Mesenteric fat pad (tissue), 1 donor: ENCODE data around the gene OLIG1. TPM values are rescaled to one million over a fixed set of nuclear protein-coding genes. Genes with fewer than 3 reads are reported as not detected.

Experiments
- DNase-seq: peaks from one replicate; pipeline ENCODE4 v3.0.0-alpha.2; 2020; ENCODE audit warnings: low spot score
- total RNA-seq: library from RNA; stranded (reverse); fragmentation: NEBNext Ultra II Directional; extraction: Animal tissue kit (Norgen Biotek cat#: 25700); gene quantifications from one replicate; pipeline ENCODE4 v1.2.1, GENCODE V29; 2021
- donor health status: DM: yes; HTN: yes; CAD: no.

The OLIG1 gene
- total RNA-seq, 1 donor from 2014 or later: not detected

DNA sequence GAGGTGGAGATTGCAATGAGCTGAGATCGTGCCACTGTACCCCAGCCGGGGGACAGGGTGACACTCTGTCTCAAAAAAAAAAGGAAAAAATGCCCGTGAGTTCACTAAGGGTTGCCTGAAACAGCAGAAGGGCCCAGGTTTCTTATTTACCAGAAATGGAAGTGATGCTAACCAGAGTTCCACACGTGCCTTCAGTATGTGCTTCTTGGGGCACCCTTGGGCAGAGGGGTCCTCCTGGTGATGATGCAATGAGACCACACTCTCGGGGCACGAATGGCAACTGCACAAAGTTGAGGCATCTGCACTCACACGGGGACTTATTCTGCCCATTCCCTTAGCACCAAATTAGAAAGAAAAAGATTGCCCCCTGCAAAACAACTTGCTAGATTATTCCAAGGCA lies 29.2 kb downstream of the OLIG1 start:
- no peak for DNase-seq

DNA sequence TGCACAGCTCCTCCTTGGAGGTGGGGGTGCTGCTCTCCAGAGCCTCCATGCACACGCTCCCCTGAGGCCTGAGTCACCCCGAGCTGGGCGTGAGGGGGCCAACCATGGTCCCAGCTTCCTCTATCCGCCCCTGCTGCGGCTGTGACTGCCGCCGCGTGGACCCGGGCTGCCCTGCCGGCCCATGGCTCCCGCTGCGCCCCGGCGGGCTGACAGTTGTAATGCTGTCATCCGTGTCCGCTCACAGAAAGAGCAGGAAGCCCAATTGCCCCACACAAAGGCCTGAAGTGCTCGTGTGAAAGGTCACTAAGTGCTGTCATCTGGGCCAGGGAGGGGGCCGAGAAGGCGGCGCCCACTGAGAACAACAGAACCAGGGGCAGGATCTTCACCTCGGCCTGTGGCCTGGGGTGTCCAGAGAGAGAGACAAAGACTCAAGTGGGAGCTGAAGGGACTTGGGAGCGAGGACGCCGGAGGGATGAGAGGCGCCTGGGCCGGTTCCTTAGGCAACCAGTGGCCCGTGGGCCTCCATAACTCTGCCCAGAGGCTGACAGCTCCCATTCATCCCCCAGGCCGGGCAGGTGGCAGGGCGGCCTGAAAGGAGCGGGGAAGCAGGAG lies 31.5 kb downstream of the OLIG1 start:
- DNase-seq: no peak

DNA sequence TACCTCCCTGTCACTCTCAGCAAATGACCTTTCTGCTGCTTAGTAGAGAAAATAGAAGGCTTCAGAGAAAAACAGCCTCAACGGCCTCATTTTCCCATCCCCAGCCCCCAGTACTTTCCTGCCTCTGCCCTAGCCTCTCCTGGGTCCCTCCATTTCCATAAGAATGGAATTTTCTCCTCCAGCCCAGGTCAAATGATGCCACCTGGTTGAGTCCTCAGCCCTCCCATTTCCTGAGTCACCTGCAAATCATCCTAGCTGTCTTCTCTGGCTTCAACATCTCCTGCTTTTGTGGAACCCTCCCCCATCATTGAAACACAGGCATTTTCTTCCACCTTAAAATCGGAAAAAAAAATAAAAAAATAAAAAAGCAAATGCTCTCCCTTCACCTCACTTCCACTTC lies 35.1 kb downstream of the OLIG1 start:
- no peak for DNase-seq

DNA sequence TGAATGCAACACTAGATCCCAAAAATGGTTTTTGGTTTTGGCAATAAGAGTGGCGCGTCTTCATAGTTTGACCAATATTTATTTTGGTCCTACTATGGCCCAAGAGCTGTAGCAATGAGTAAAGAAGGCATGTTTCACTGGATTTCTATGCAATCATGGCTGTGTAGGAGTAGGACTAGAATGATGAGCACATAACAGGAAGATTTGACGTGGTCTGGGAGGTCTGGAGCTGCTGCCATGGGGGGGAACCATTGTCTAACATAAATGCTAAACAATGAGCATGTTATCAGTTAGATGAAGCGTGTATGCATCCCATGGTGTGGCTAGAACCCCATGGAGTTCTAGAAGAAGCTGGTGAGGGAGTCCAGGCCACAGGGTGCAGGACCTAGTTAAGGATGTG lies 38.3 kb downstream of the OLIG1 start:
- DNase-seq: no peak

DNA sequence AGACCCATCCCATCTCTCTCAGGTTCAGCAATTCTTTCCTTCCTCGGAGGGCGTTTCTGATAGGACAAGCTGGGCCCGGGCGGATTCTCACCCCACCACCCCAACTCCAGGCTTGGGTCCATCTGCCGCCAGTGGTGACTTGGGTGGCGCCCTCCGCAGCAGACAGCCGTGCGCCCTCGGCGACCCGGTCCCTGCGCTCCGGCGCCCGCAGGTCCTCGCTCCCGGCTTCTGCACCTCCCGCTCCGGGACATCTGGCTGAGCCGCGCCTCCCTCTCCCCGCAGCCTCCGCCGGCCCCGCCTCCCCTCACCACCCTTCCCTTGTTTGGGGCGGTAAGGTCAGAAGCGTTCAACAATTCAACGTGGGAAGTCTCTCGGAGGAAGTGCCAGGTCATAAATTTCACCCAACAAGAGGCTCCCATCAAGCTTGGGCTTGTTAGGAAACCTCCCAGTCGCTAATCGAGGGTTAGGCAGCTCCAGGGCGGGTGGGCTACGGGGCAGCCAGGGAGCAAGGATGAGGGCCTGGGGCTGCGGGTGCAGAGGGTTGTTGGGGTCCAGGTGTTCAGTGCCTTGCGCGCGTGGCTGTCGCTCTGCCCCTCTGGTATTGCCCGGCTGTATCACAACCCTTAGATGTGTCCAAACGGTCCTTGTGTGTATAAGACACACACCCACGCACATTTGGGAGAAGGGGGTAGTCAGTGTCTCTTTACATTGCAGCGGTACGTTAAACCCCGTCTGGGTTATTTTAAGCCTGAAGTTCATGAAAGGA lies 39.8 kb downstream of the OLIG1 start:
- peak; percentile 75 for DNase-seq

DNA sequence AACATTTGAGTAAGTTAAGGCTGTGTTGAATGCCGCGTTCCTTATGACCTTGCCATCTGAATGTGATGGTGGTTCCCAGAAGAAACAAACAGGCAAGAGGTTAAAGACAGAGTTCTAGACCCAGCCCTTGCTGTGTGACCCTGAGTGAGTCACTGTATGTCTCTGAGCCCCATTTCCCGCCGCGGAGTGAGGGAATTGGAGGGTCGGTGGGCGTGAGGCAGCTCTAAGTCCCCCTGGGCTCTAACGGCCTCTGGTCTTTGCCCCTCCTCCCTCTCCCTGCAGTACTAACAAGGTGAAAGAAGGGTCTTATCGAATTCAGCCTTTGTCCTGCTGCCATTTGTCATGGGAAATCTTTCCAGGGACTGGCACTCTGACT lies 40.4 kb downstream of the OLIG1 start:
- DNase-seq: peak; percentile 20

DNA sequence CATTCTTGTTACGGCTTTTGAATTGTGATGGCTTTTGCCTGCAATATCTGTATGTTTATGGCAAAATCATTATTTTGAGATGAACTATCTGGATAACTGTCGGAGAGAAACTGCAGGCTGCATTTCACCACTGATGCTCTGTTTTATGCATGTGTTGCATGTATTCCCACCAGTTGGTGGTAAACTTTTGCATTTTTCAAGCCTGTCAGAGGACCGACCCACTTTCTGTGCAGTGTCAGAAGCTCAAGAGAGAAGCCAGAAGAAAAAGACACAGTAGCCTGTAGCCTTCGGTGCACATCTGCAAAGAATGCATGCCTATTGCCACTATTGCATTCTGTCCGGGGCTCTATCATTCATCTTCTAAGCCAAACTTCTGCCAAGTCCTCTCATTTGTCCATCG lies 41.6 kb downstream of the OLIG1 start:
- DNase-seq: no peak

DNA sequence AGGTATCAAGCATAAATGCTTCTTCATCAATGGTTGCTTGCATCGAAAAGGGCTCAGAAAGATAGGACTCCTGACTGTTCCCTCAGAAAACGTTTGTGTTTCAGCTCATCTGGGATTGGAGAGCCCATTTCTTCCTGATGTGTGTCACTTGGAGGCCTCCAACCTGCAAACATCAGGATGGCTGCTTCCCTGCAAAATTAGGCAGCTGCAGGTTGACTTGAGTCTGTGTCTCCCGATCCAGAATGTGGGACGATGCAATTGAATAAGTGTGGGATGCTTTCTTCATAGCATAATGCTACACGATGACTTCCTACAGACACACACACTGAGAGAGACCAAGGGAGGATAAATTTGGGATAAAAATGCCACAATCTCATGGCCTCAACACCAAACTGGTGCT lies 42.2 kb downstream of the OLIG1 start:
- DNase-seq: no peak

DNA sequence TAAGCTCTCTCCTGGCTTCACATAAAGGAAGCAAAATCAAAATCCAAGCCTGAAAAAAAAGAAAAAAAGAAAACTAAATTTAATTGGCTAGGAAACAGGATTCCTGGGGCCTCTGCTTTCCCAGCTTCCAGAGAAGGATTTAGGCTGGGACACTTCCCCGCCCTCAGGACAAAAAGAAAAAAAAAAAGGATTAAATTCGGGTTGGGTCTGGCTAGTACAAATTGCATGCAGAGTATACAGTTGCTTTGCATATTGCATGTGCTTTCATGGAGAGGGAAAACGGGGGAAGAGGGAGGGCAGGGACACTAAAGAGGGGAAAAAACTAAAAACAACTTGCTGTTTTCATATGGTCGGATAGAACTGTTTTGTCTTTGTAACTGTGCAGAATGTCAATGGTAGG lies 42.7 kb downstream of the OLIG1 start:
- no peak for DNase-seq

DNA sequence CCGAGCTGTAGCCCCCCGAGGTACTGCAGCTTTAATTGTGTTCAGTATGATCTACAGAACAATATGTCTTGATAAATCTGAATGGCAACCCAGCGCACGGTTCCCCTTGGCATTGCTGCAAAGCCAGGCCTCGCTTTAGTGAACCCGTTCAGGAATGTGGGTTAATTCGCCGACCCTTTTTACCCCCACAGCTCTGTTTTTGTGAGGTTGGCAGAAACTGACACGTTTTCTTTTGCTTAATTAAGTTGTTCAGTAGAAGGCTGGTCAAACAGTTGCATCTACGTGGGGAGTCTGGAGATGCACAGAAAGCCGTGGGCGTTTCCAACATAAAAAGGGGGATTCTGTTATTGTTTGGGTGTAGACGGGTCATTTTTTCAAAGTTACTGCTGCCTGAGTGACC lies 43.2 kb downstream of the OLIG1 start:
- no peak for DNase-seq

DNA sequence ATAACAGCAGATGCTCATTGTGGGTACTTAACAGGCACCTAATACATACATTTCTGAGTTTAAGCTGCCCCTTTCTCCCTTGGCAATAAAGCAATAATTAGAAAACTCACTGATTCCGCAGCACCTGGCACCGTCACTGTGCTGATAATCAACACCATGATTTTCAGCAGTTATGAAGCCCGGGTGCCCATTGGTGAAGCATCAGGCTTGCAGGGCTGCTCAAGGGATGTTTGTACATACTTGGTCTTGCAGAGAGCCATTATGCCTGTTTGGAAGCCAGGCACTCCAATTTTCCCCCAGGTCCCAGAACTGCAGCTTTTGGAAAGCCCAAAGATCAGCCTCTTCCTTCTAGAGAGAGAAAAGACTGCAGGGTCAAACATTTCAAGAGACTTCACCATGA lies 44.3 kb downstream of the OLIG1 start:
- no peak for DNase-seq

DNA sequence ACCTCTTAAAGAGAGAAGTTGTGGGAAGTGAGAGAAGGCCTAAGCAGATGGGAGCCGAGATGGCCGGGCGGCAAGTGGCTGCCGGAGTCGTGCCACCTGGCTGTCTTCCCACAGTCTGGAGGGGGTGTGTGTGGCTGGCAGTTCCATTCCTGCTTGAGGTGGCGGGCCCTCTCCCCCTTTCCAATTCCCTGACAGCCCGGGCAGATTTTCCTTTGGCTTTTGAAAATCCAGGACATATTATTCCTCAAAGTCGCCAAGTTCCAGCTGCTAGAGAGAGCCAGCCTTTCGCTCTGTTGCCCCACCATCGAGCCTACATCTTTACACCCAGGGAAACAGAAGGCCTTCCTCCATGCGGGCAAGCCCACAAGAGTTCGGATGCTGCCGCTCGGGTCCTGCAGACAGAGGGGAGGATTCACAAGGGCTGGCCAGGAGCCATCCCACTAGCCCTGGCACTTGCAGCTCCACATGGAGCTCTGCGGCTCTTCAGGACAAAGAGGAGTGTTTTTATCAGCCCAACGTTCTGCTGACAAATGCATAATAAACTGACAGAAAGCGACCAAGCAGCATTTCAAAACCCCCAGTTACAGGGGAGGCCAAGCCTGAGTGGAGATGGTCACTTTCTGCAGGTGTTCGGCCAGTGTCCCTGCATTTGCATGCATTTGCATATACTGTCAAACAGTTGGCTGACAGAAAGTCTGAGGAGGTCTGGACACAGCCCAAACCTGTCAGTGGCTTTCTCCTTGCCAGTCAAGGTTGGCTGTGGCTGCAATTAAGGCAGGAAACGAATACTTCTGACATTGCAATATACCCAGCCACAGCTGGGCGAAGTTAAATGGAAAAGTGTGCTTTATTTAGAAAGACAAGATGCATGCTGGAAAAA lies 45.9 kb downstream of the OLIG1 start:
- DNase-seq: no peak

DNA sequence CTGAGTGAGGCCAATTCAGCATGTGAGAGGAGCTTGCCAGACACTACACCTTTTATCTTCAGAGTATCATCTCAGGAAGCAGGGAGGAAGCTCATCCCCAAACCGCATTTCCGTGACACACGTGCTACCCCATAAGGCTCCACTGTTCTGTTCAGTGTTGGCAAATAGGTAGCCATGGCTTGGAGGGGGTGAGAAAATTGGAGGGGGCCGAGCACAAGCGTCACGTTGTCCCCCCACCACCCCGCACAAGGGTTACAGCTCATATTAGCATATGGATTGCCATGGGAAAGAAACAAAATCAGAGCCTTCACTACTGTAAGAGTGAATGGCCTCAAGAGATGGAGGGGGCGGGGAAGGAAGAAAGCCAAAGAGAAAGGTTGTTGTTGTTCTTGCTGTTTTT lies 46.7 kb downstream of the OLIG1 start:
- no peak for DNase-seq

DNA sequence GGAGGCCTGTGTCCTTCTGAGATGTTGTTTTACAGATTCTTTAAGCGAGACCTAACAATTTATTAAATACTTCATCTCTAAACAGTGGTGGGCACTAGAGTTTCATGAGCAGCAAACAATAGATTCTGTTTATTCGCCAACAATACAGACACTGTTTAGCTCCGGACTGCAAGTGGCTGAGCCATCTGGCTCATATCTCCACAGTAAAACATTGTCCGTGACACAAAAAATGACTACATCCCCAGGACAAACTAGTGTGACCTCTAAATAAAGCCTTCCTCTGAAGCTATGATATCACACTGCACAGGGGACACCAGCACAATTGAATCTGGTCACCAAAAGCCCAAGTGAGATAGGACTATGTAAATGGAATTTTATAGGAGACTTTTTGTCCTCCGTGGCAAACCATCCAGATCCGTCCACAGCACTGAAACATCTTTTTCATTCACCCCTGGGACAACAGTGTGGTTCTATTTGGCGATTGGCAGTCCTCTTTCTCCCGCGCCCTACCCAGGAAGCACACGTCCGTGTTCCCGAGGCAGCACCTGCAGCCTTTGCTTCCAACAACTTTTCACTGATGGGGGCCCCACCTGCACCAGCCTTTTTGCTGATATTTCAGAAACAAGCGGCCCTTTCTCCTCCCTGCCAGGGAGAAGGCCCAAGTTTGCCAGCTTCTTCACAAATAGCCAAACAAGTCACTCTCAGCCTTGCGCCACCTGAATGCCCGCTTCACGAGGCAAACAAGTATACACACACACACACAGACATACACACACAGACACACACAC lies 47.4 kb downstream of the OLIG1 start:
- DNase-seq: no peak

Other genes starting within 250 kb of the OLIG1 start
- not detected for gene OLIG2, start 44.2 kb upstream of the OLIG1 start, total RNA-seq
- gene IFNAR2, start 159.8 kb downstream of the OLIG1 start, total RNA-seq: 41.5 TPM
- gene IL10RB, start 196.2 kb downstream of the OLIG1 start, total RNA-seq: 39.3 TPM